ENCODE results near the gene MRPS24.
"Not testable (repeated sequence)": the region's sequence is repeated elsewhere in the genome, so short reads cannot be mapped to it uniquely, and the experiment has no call there.

Gene MRPS24

DNA sequence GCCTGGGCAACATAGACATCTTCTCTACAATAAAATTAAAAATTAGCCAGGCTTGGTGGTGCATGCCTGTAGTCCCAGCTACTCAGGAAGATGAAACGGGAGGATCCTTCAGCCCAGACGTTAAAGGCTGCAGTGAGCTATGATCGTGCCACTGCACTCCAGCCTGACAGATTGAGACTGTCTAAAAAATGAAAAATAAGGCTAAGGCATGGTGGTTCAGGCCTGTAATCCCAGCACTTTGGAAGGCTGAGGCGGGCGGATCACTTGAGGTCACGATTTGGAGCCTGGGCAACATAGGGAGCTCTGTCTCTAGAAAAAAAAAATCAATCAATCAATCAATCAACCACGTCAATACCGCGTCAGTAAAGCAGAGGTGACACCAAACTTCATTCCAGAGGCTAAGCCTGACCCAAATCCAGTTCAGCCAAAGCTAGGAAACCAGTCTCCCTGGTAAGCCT, 31.1 kb downstream of the MRPS24 start:
- no peak for DNase-seq (ENCODE audit: low spot score)

DNA sequence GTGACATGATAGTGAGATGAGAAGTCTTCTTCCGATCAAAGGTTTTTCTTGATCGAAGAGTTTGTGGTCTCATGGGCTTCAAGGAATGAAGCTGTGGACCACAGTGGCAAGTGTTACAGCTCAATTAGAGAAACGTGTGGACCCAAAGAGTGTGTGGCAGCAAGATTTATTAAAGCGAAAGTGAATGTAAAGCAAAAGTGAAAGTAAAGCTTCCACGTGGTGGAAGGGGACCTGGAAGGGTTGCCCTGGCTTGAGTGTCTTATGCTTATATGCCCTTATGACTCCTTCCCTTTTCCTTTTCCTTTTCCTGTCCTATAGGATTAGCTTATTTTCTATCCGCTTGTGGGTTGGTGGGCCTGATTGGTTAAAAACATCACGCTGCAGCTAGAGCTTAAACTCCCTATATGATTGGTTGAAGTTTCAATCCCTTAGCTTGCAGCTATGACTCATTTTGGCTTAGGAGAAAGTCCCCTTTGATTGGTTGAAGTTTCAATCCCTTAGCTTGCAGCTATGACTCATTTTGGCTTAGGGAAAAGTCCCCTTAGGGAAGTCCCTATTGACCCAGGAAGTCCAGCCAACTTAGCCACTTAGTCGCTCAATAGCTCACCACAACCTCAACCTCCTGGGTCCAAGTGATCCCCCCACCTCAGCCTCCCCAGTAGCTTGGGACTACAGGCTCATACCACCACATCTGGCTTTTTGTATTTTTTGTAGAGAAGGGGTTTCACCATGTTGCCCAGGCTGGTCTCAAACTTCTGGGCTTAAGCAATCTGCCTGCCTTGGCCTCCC, 34.7 kb downstream of the MRPS24 start:
- DNase-seq (ENCODE audit: low spot score): peak; percentile 63

DNA sequence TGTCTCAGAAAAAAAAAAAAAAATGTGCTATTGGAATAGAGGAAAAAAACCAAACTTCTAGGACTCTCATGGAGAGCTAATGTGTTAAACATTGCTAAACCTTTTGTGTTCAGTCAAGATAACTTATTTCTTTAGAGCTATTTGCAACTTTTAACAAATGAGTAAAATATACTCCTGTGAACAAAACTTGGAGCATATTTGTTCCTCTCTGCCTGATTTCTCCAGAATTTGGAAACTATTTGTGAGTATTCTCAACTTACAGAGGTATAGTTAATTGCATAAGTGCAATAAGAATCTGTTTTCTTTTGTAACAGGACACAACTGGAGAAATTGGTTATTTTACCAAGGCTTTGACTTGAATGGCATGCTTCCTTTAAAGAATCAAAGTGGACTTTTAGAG, 38.4 kb downstream of the MRPS24 start:
- DNase-seq (ENCODE audit: low spot score): not testable (repeated sequence)

DNA sequence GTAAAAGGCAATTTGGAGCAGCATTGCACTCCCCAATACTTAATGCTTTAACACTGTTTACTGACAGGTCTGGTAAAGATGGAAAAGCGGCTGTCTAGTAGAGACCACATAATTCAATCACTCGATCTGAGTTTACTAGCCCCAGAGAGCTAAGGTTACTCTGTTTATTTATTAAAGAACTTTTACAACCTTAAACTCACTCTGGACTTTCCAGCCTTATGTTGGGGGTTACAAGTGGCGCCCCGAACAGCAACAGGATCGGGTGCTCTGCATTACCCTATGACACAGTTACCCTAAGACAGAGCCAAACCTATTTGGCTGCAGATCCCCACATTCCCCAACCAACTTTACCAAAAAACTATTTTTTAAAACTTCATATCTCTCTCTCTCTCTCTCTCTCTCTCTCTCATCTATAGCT, 43.9 kb downstream of the MRPS24 start:
- DNase-seq (ENCODE audit: low spot score): no peak

DNA sequence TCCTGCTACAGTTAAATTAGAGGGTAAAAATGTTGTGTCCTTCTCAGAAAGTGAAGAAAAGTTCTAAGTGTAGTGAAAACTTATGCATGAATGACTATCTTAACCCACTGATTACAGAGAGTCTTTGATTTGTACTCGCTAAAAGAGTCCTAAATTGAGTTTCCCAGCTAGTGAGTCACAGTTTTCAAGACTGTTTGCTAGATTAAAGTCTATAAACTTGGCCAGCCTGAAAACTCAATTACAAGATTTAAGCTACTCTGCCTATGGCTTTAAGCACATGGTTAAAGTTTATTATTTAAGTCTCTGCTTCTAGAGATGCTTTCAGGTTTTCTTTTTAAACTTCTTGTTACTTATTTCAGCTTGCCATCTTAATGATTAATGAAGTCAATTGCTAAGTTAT, 44.4 kb downstream of the MRPS24 start:
- no peak for DNase-seq (ENCODE audit: low spot score)

DNA sequence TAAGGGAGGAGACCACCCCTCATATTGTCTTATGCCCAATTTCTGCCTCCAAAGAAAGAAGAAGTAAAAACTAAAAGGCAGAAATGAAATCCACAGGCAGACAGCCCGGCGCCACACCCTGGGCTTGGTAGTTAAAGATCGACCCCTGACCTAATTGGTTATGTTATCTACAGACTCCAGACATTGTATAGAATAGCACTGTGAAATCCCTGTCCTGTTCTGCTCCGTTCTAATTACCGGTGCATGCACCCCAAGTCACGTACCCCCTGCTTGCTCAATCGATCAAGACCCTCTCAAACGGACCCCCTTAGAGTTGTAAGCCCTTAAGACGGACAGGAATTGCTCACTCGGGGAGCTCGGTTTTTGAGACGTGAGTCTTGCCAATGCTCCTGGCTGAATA, 44.8 kb downstream of the MRPS24 start:
- not testable (repeated sequence) for DNase-seq (ENCODE audit: low spot score)

DNA sequence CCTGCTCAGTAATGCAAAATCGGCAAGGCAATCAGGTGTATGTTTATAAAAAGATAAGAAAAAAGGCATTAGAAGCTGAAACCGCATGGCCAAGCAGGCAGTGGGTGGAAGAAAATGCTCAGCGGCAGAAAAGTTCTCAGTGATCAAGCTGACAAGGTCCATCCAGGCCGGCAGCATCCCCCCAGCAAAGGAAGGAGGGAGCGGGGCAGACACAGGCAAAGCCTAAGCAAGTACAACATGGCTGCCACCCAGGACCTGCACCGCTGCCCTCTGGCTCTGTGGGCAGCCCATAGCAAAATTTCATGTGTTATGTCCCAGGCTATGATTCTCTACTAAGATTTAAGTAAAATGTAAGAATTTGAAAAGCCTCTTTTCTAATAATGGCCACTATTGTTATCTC, 45.4 kb downstream of the MRPS24 start:
- no peak for DNase-seq (ENCODE audit: low spot score)

DNA sequence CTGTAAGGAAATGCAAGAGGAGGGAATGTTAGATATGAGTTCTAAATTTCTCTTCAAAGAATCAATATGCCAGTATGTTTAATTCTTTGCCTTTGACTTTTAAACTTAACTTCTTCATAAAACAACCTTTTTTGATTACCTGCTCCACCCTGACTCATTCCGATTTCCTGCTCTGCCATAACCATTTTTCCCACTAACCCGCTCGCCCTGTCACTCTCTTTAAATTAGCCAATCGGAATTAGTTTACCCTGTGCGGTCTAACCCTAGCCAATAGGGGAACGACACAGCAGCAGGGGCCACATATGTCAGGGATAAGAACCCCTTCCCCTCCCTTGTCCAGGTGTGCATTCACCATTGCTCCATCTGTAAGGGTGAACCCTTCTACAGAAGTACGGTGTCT, 45.9 kb downstream of the MRPS24 start:
- not testable (repeated sequence) for DNase-seq (ENCODE audit: low spot score)

Data from hematopoietic multipotent progenitor cell treated with erythropoietin and hydrocortisone succinate and interleukin-3 and kit ligand, for 17 days (in vitro differentiated cells).